ENCODE measurements around the gene MAN1A2. TPM values are rescaled to one million over a fixed set of nuclear protein-coding genes. Genes with fewer than 3 reads are reported as not detected.

The MAN1A2 gene
- total and polyA plus RNA-seq, 9 of the 15 experiments (the other 6 are each of a cell fraction or from before 2014, with no cell fraction given): 4.2 to 38.4 (median 18.7) TPM

DNA sequence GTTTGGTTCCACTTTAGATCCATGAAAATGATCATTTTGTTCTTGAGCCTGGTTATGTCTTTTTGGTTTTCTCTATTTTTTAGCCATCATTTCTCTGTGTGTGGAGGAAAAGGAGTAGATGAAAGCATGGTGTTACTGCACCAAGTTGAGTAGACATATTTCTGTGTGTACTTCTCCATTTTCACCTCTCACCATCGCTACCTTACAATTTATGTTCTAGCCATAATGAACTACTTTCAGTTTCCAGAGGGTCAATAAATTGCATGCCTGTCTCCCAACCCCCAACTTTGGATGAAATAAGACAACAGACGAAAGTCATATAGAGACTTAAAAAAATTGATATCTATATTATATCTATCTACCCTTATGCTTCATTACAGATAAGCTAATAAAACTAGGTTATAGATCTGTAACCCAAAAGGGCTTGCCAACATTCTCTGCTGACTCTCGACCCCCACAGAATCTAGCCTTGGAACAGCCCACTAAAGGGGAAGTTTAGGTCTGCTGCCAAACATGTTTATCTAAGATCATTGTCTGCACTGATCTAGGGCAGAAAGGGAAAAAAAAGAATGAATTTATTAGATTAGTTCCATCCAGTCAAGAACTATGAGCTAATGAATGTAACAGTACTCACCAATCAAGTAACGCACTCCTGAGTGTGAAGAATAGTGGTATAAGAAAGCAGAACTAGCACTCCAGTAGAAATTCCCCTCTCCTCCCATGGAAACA lies 7.5 kb upstream of the MAN1A2 start:
- H2AFZ ChIP-seq (ENCODE audit: low read depth, low read length): peak overlapping the region; percentile 86
- no peaks in the 10 kb centered on the region for H3K36me3 ChIP-seq (ENCODE audit: control insufficient read depth, insufficient read depth, low read length)
- 39% methylated on average over 4 of the region's 4 CpGs for WGBS (ENCODE audit: insufficient coverage, low coverage, missing lambda C conversion rate)
- ChIA-PET CTCF (ENCODE audit: low intra/inter-chr PET ratio) (no interaction called here), POLR2A (interaction anchor here (0.7 to 0.8 kb wide), 2 partner anchors 14 to 280 kb away, joined by 3 to 4 read pairs; no protein-coding TSS in a partner anchor)
- no peaks in the 10 kb centered on the region for H3K27me3 ChIP-seq (ENCODE audit: control insufficient read depth in 2 of 2, insufficient read depth in 2 of 2, low read length in 2 of 2)
- H3K9me1 ChIP-seq (ENCODE audit: control insufficient read depth, insufficient read depth, low read length): no peaks in the 10 kb centered on the region
- peak; percentile 15 for FAIRE-seq
- intact Hi-C loops (cut with micrococcal nuclease) (loop anchor here (10.0 kb wide), 1 partner anchor 315 kb away; no protein-coding TSS in a partner anchor), in situ Hi-C loops (cut with MboI) (no loop called here)
- H3K27ac ChIP-seq (ENCODE audit: extremely low read depth, low read depth, low read length): no peak overlapping the region
- no peak for DNase-seq (ENCODE audit: extremely low read depth in 1 of 4, low spot score in 3 of 4)
- no peak overlapping the region for H3K4me3 ChIP-seq
- no TSS peak for BruUV-seq (replicated peaks)
- H3K4me1 ChIP-seq (replicated peaks in 1 of 2; ENCODE audit: control insufficient read depth in 2 of 2, insufficient read depth in 2 of 2, low read length in 2 of 2): peaks cover 4 to 11% of the 10 kb centered on the region in 2 experiments; a peak in 4 of 5 replicates
- no peak overlapping the region for H3K9ac ChIP-seq (ENCODE audit: insufficient read depth in 1 of 2, low read depth in 2 of 2, low read length in 2 of 2)
- no peaks in the 10 kb centered on the region for H4K20me1 ChIP-seq (replicated peaks; ENCODE audit: control insufficient read depth, insufficient read depth, low read length)
- H3K79me2 ChIP-seq (ENCODE audit: control insufficient read depth, insufficient read depth, low read length): no peaks in the 10 kb centered on the region
- H3K9me3 ChIP-seq (replicated peaks; ENCODE audit: control insufficient read depth, insufficient read depth, low read depth, low read length): no peaks in the 10 kb centered on the region
- ATAC-seq: no peak
- no peak overlapping the region for H3K4me2 ChIP-seq (ENCODE audit: insufficient read depth, low read length)
- TF ChIP-seq TCFL5 (CRISPR knock-in tag; conservative IDR thresholded peaks at IDR 0.05) (no peak), HMGN3 (IDR thresholded peaks at IDR 0.05; ENCODE audit: borderline replicate concordance, extremely low read depth, insufficient read length, low read depth, low read length) (no peak), ELF4 (CRISPR knock-in tag; IDR thresholded peaks at IDR 0.05) (no peak), MIER1 (IDR thresholded peaks at IDR 0.05; ENCODE audit: low read depth) (no peak), PCBP1 (IDR thresholded peaks at IDR 0.05; ENCODE audit: low read depth, low read length, poor library complexity, severe bottlenecking) (no peak), ILF3 (IDR thresholded peaks at IDR 0.05; ENCODE audit: borderline replicate concordance) (no peak), ZC3H8 (IDR thresholded peaks at IDR 0.05) (no peak), ZNF239 (CRISPR knock-in tag; IDR thresholded peaks at IDR 0.05) (no peak), ZBTB8A (IDR thresholded peaks at IDR 0.05; ENCODE audit: partially characterized antibody) (no peak), TCF7L2 (IDR thresholded peaks at IDR 0.05; ENCODE audit: low read depth, low read length) (peak; percentile 23; the same call in 1 of the 2 replicates), CREM (IDR thresholded peaks at IDR 0.05; ENCODE audit: low read depth) (no peak), ATF7 (IDR thresholded peaks at IDR 0.05) (peak; percentile 57; the same call in 1 of the 2 replicates), ZNF224 (CRISPR knock-in tag; IDR thresholded peaks at IDR 0.05) (no peak), ADNP (tag; IDR thresholded peaks at IDR 0.05) (no peak), ZNF354B (CRISPR knock-in tag; IDR thresholded peaks at IDR 0.05) (no peak), SMARCE1 (IDR thresholded peaks at IDR 0.05) (peak; percentile 22; the same call in 1 of the 2 replicates), SMAD2 (IDR thresholded peaks at IDR 0.05; ENCODE audit: low read depth, low read length) (no peak)
- TF ChIP-seq, protein P1, sequence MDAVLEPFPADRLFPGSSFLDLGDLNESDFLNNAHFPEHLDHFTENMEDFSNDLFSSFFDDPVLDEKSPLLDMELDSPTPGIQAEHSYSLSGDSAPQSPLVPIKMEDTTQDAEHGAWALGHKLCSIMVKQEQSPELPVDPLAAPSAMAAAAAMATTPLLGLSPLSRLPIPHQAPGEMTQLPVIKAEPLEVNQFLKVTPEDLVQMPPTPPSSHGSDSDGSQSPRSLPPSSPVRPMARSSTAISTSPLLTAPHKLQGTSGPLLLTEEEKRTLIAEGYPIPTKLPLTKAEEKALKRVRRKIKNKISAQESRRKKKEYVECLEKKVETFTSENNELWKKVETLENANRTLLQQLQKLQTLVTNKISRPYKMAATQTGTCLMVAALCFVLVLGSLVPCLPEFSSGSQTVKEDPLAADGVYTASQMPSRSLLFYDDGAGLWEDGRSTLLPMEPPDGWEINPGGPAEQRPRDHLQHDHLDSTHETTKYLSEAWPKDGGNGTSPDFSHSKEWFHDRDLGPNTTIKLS (IDR thresholded peaks at IDR 0.05; ENCODE audit: borderline replicate concordance, low read depth): no peak
- TF ChIP-seq, protein P2, sequence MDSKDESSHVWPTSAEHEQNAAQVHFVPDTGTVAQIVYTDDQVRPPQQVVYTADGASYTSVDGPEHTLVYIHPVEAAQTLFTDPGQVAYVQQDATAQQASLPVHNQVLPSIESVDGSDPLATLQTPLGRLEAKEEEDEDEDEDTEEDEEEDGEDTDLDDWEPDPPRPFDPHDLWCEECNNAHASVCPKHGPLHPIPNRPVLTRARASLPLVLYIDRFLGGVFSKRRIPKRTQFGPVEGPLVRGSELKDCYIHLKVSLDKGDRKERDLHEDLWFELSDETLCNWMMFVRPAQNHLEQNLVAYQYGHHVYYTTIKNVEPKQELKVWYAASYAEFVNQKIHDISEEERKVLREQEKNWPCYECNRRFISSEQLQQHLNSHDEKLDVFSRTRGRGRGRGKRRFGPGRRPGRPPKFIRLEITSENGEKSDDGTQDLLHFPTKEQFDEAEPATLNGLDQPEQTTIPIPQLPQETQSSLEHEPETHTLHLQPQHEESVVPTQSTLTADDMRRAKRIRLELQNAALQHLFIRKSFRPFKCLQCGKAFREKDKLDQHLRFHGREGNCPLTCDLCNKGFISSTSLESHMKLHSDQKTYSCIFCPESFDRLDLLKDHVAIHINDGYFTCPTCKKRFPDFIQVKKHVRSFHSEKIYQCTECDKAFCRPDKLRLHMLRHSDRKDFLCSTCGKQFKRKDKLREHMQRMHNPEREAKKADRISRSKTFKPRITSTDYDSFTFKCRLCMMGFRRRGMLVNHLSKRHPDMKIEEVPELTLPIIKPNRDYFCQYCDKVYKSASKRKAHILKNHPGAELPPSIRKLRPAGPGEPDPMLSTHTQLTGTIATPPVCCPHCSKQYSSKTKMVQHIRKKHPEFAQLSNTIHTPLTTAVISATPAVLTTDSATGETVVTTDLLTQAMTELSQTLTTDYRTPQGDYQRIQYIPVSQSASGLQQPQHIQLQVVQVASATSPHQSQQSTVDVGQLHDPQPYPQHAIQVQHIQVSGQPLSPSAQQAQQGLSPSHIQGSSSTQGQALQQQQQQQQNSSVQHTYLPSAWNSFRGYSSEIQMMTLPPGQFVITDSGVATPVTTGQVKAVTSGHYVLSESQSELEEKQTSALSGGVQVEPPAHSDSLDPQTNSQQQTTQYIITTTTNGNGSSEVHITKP (IDR thresholded peaks at IDR 0.05; ENCODE audit: partially characterized antibody): peak; percentile 87

Measured in K562 (cell line).